HG03060 (cell line): ENCODE results near the gene BST1.
"Not testable (repeated sequence)": the region's sequence is repeated elsewhere in the genome, so short reads cannot be mapped to it uniquely, and the experiment has no call there.

Source experiments
- ATAC-seq: cut with Tn5 transposase; IDR thresholded peaks from one replicate; pipeline ENCODE4 v1.9.1; 2021; ENCODE audit warnings: low read depth, moderate number of reproducible peaks; ENCODE audit not compliant: unreplicated experiment

The BST1 gene

DNA sequence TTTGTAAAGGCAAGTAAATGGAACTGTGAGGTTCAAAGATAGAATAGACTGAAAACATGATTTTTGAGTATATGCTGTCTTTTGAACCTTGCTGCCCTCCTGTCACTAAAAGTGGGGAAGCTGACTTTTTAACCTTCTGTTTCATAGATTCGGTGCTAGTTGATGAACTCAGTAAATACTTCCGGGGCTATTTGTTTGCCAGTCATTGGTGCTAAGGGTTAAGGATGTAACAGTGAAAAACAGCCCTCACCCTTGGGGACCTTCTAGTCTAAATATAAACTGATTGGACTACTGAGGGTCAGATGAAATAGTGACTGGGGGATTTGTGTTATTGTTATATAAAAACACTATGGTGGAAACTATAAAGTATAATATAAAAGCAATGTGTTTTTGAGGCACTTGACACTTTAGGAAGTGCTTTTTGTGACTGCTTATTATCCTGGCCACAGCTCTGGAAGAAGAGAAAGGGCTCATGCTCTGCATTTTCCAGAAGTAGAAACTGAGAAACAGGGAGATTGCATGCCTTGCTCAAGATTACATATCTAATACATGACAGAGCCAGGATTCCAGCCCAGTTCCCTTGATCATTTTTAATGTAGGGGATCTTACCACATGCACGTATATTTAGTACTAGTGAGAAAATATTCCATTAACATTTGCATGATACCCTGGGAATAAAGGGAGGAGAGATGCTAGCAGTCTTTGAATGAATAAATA lies 3.9 kb downstream of the BST1 start:
- ATAC-seq: no peak

GRCh38 chr4:15707363-15707715 lies 4.5 kb downstream of the BST1 start:
- ATAC-seq: no peak

GRCh38 chr4:15711762-15712161 lies 8.9 kb downstream of the BST1 start:
- ATAC-seq: no peak

DNA sequence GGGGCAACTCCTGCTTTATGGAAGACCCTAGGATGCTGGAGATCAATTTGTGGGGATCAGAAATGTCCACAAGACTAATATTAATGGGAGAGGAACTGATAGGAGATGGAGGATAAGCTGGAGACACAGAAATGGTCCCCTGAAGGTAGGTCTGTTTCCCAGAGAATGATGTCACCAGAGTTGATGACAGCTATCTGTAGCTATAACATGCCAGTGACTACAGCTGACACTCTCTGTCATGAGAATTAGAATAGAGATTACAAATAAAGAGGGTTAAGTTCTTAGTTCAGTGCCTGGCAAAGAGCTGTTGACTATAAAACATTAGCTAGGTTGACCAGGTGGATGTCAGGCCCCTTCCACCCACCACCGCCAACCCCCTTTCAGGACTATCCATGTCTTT lies 9.3 kb downstream of the BST1 start:
- ATAC-seq: no peak

DNA sequence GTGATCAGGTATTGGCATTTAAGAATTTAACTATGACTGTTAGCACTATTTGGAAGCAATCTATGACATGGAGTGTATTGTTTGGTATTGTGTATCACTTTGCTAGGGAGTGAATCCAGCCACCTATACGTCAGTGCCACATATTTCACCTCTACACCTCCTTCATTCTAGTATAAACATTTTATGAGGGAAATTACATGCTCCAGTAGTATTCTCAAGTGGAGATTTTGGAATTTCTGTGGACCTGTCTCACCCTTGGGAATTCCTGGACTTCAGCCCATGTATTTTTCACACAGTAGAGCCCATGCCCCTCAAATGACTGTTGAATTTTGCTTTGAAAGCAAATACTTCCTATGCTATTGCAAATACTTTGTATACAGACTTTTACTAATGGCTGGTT lies 11.3 kb downstream of the BST1 start:
- no peak for ATAC-seq

DNA sequence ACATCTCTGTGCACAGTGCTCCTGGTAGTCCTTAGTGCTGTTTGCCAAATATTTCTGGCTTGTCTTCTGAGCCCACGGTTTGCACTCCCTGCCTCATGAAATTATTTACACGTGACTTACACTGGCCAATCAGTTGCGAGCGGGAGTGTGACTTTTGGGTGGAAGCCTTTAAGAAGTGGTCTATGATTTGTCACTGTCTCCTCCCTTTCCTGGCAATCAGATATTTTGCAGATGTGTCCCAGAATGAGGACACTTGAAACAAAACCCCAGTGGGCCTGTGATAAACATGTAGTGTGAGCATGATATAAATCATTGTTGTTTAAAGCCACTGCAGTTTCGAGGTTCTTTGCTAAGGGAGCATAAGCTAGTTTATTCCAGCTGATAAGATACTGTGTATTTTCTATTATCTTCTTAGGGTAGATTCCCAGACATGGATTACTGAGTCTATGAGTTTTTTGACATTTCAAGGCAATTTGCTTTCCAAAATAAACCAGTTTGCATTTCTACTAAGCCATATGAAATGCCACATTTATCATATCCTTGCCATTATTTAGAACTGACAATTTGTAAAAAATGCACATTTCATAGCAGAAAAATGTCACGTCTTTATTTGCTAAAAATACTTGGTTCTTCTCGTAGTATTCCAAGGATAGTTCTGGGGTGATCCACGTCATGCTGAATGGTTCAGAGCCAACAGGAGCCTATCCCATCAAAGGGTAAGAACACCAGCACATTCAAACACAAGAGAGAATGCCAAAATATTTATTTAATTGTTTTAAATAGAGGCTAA lies 12.0 kb downstream of the BST1 start:
- ATAC-seq: no peak

DNA sequence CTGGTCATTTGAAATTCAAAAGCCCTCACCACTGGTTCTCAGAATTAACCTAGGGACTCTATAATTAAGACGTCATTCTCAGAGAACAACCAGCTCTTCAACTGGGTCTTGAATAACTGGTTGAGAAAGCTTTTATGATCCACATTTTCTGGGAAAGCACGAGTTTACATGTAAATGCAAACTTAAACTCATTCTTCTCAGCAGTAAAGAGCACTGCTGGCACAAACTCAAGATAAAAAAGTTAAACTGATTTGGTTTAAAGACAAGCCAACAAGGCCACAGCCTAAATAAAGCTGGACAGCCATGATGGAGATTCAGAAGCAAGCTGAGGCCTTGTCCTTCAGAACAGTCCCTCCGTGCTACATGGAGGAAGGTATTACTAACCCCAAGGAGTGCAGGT lies 13.2 kb downstream of the BST1 start:
- ATAC-seq: no peak

GRCh38 chr4:15717086-15717485 lies 14.2 kb downstream of the BST1 start:
- ATAC-seq: no peak

DNA sequence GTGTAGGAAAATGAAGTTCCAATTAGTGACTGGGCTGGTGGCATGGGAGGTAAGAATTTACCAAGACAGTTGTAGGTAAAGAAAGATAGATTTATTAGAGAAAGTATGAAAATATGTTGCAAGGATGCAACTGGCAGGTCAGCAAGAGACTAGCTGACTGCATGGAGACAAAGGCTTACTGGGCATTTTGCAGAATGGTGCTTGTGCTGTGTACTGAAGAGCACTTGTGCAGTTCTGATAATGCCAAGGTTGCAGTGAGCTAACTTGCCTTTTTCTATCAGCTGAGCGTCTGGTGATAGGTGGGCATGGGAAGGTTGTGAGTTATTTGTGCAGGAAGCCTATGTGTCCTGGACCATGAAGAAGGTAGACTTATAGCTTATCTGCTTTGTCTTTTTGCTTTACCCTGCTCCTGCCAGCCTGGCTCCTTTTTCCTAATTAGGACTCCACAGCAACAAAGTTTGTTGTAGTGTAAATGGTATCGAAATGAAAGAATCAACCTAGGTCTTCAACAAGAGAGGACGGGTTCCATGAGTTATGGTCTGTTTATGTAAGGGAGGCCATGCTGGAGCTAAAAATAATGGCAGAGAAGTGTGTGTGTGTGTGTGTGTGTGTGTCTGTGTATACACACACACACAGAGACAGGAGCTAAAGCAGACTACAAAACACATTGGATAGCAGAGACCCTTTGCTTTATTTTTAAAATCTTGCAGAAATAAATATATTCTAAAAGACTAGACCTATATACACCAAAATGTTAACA lies 15.0 kb downstream of the BST1 start:
- no peak for ATAC-seq

GRCh38 chr4:15718465-15718864 lies 15.6 kb downstream of the BST1 start:
- no peak for ATAC-seq

GRCh38 chr4:15718959-15719358 lies 16.1 kb downstream of the BST1 start:
- ATAC-seq: no peak

DNA sequence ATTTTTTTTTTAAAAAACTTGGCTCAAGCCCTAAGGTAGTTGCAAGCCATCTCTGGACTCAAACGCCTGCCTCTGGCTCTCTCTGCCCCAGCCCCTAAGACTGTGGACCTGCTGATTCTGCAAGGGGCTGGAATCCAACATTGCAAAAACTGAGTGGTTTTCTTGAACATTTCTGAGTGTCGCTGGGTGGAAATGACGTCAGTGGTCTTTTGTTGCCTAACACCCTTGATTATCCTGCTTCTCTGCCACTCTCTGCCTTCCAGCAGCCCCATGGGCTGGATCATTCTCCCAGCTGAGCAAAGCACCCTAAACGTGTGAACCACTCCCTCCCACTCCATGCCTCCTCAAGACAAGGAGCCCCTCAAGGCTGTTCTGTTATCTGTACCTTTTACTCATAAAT lies 16.6 kb downstream of the BST1 start:
- ATAC-seq: no peak

DNA sequence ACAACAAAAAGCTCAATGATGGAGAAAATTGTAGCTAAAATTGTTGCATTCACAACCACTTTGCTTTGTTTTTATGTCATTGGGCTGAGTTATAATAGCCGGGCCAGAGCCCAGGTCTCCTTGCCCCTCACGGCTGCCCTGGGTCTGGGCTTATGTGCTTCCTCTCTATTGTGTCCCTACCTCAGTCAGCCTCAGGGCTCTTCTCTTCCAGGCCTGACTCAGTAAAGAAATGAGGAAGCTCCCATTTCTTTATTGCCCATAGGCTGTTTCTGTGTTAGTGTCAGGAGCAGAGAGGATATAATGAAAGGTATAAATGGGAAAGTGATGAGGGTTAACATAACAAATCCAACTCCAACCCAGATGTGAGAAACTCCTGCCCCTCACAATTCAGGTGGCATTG lies 18.0 kb downstream of the BST1 start:
- no peak for ATAC-seq

DNA sequence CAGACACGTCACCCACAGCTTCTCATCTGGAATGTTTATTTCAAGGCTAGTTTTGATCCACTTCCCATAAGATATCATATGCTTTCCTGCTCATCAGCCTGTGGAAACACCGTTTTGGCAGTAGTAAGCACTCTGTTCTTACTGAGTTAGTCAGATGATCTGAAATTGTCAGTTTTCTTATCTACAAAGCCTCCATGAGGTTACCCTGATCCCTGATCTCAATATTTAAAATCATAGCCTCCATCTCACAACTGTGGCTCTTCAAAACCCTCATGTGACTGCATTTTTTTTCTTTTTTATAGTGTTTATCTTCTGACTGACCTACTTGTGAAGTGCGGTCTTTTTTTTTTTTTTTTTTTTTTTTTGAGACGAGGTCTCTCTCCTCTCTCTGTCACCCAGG lies 22.7 kb downstream of the BST1 start:
- ATAC-seq: no peak

DNA sequence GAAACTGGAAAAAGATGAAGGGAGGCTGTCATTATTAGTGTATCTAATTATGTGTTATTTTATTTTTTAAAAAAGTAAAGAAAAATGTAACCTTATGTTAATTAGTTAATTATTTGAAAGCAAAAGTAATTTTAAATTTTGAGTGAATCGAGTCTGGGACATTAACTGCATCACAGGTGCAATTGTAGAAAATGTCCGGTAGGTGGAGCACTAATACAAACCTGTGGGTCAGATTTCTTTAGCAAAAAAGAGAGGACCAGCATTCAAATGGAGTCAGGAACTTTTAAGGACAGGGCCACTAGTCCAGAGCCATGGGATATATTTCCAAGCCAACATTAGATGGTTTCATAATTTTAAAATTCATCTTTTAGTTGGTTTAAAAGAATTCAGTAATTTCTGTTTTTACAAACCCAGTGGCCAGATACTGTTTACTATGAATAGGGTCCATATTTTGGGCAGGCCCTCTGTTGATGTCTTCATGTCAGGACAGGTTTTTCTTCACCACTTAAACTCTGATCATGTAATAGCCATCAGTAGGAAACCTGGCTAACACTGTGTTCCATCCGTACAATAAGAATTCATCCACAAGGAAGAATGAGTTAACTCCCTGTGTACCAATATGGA lies 27.2 kb downstream of the BST1 start:
- no peak for ATAC-seq

GRCh38 chr4:15733061-15733460 lies 30.2 kb downstream of the BST1 start:
- not testable (repeated sequence) for ATAC-seq

- no peak for ATAC-seq
Observed at GRCh38 chr4:15735536-15735935, 32.7 kb downstream of the BST1 start.

- no peak for ATAC-seq
Observed at GRCh38 chr4:15736514-15737050, 33.7 kb downstream of the BST1 start.

GRCh38 chr4:15737255-15737654 lies 34.4 kb downstream of the BST1 start:
- no peak for ATAC-seq

DNA sequence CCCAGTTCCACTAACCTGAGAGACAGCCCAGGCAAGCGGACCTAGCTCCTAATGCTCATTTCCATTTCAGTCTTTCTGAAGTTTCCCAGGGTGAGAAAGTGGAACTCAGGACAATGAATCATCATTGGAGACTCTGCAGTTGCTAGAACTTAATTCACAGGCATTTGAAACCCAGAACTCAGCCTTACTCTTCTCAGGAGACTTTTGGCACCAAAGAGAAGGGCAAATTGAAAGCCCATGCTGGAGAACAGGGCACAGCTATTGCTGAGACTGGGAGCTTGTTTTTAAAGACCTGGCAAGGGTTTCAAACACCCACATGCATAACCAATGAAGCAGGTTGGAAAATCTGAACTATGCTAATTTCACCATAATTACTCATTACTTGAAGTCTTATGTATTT lies 36.0 kb downstream of the BST1 start:
- no peak for ATAC-seq
